ENCODE results near the gene MROH7. TPM values are rescaled to one million over a fixed set of nuclear protein-coding genes. Genes with fewer than 3 reads are reported as not detected.

Gene MROH7
- total RNA-seq, 1 experiment from 2014 or later, result not detected

DNA sequence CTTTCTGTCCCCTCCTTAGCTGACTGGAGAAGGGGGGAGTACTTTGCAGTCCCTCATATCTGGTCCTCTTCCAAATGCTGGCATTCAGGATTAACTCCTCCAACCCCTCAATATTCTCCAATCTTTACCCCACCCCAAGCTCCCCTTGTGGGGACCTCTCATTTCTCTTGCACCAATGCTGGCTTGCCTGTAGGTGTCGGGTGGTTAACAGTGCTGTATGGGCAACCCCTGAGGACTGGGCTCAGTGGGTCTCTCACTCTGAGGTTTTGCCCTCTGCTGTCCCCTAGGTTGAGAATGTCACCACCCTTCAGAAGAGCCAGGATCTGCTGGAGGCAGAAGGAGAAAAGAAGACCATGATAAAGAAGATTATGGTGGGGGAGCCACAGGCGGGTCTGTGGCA lies 27.0 kb downstream of the MROH7 start:
- H3K36me3 ChIP-seq, result no peaks in the 10 kb centered on the region
- no peaks in the 10 kb centered on the region for H3K9me3 ChIP-seq
- no peaks in the 10 kb centered on the region for H3K27me3 ChIP-seq
- no peak overlapping the region for H3K4me3 ChIP-seq
- DNase-seq, result no peak

DNA sequence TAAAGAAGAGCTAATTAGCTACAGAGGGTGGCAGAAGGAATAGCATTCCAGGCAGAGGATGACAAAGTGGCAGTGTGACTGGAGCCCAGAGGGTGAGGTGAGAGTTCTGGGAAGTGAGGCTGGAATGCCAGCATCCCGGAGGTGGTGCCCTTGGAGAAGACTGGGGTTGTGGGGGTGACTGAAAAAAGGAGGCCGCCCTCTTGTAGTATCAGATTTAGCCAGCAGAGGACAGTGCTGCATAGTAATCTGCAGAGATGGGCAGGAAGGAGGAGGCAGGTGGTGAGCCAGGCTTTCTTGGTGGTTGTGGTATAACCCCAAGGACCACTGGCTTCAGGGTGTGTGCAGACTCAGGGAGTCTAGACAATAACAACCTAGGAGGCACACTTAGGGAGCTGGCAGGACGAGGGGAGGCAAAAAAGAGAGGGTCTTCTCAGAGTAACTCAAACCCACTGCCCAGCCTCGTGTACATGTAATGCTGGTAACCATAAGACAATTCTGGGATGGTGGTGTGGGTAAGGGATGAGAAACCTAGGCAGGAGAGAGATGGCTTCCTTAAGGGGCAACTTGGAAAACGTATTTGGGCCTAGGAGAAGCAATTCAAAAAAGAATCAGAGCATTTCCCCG lies 30.5 kb downstream of the MROH7 start:
- peak; percentile 35 for DNase-seq
- Histone ChIP-seq H3K36me3 (no peaks in the 10 kb centered on the region), H3K27me3 (no peaks in the 10 kb centered on the region)

DNA sequence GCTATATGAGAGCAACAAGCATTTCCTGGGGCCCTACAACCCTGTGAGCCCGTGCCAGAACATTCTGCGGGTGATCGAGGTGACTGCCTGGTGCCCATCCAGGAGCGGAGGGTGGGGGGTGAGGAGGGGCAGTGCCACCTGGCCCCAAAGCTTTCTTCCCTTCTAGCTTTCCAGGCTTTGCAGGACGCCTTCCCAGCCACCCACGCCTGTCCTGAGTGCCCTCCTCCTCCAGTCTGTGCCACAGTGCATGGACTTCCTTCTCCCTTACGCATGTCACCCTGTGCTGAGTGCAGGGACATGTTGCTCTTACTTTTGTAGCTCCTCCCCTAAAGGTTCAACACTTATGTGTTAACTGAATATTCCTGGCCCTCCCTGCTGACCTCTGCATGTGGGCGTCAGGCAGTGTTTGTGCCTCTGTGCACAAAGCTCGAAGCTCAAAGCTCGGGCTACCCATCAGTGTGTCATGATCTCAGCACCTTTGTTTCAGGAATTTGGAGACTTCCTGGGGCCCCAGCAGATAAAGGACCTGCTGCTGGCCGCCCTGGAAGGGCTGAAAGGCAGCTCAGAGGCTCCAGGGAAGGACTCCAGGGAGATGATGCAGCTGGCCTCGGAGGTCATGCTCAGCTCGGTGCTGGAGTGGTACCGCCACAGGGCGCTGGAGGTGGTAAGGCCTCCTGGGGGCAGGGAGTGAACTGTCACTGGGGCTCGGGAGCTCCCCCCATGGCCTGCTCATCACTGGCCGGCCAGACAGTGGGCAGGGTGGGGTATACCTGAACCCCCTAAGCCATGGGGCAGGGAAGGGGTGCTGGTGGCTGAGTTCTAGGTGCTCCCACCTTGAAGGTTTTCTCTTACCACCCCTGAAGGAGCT lies 37.4 kb downstream of the MROH7 start:
- no peak overlapping the region for H3K4me3 ChIP-seq
- no peaks in the 10 kb centered on the region for H3K36me3 ChIP-seq
- H3K27me3 ChIP-seq, result no peaks in the 10 kb centered on the region
- no peaks in the 10 kb centered on the region for H3K9me3 ChIP-seq
- no peak for DNase-seq

More for the DNA sequence above, 30.5 kb downstream of the MROH7 start:
- Histone ChIP-seq H3K9me3 (no peaks in the 10 kb centered on the region), H3K4me3 (no peak overlapping the region)

DNA sequence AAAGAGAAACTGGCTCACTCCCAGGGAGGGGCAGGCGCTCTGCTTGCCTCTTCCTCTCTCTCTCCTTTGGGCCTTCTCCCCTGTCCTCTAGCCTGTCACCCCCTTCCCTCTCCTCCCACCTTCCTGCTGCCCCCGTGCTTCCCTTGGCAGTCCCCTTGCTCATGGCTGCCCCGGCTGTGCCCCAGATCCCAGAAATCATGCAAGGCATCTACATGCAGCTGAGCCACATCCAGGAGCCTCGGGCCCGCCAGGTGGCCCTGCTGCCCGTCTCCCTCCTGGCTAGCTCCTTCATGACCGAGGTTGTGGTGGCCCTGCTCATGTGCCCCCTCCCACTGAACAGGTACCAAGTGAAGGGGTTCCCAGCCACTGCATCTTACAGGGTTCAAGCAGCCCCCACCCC lies 38.1 kb downstream of the MROH7 start:
- Histone ChIP-seq H3K4me3 (no peak overlapping the region), H3K27me3 (no peaks in the 10 kb centered on the region), H3K9me3 (no peaks in the 10 kb centered on the region), H3K36me3 (no peaks in the 10 kb centered on the region)
- no peak for DNase-seq

DNA sequence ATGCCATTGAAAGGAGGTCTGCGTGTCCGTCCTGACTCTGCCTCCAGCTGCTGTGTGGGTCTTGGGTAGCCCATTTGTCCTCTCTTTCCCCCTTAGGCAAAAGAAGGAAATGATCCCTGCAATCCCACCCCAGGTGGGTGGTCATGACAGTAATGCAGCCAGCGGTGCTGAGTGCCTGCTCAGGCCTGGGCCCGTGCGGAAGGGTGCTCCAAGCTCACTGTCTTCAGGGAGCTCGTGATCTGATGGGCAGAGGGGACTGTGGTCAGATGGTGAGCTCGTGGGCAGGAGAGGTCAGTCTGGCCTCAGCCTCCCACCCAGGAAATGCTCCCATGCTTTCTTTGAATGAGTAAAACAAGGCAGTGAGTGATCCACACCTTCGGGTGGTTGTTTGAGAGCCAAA lies 38.8 kb downstream of the MROH7 start:
- H3K9me3 ChIP-seq, result no peaks in the 10 kb centered on the region
- H3K27me3 ChIP-seq, result no peaks in the 10 kb centered on the region
- no peaks in the 10 kb centered on the region for H3K36me3 ChIP-seq
- H3K4me3 ChIP-seq, result no peak overlapping the region
- no peak for DNase-seq

DNA sequence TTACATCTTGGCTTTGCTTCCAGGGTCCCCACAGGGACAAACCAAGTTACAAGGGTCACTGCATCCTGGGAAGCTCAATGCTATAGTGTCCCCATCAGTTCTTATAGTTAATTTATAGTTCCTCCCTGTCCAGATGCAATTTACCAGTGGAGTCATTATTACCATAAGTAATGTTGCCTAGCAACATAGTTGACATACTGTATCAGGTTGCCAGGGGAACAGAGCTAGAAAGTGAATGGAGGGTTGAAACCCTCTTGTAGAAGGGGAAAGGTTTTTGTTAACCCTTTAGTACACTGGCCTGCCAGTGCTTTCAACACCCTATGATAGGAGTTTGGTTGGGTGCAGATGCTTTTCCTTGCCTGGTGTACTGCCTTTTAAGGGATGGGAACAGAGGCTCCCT lies 39.8 kb downstream of the MROH7 start:
- DNase-seq, result no peak
- Histone ChIP-seq H3K4me3 (no peak overlapping the region), H3K36me3 (no peaks in the 10 kb centered on the region), H3K27me3 (no peaks in the 10 kb centered on the region), H3K9me3 (no peaks in the 10 kb centered on the region)

DNA sequence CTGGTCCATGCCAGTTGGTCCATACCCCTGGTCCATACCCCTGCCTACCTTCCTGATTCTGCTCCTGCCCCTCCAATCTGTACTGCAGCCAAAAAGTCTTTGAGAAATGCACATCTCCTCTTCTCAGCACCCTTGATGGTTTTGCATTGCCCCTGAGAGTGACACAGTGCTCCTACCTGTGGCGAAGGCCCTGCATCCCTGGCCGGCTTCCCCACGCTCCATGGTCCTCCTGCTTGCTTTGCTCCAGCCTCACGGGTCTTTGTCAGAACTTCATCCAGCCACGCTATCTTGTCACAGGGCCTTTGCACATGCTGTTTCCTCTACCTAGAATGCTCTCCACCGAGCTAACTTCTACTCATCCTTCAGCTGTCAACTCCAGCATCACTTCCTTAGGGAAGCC lies 41.9 kb downstream of the MROH7 start:
- Histone ChIP-seq H3K27me3 (no peaks in the 10 kb centered on the region), H3K9me3 (no peaks in the 10 kb centered on the region), H3K4me3 (no peak overlapping the region), H3K36me3 (no peaks in the 10 kb centered on the region)
- DNase-seq, result no peak

DNA sequence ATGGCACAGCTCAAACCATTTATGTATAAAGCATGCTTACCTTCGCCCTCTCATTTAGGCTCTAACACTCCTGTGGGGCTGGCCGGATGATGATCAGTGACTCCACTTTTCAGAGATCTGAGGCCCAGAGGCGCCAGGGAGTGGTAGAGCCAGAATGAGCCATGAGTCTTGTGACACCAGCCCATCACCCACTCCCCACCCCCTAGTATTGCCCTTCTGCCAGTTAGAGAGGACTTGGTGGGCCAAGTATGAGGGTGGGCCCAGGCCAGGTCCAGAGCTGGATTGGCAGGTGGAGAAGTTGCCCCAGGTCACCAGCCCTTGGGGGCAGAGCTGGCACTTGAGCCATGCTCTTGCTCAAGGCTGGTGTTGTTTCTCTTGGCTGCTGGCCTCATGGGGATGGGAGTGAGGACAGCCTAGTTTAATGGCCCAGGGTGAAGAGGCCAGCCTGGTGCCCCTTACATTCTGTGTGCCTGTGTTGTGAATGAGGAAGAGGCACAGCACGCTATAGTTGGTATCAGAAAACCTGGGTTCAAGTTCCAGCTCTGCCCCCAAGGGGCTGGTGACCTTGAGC lies 43.8 kb downstream of the MROH7 start:
- DNase-seq, result no peak
- H3K4me3 ChIP-seq, result no peak overlapping the region
- H3K9me3 ChIP-seq, result no peaks in the 10 kb centered on the region
- no peaks in the 10 kb centered on the region for H3K27me3 ChIP-seq
- no peaks in the 10 kb centered on the region for H3K36me3 ChIP-seq

DNA sequence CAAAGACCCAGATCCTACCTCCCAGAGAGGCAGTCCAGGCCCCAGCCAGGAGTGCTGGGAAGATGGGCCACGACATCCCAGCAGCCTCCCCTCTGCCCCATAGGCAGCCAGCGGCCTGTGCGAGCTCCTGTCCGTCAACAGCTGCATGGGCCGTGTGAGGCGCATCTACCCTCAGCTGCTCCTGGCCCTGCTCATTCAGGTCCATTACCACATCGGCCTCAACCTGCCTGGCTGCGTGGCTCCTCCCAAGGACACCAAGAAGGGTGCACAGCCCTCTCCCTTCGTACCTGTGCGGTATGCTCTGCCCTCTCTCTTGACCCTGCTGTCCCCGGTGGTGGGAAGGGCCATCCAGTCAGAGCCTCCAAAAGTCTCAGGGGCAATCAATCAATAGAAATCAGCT lies 44.6 kb downstream of the MROH7 start:
- no peaks in the 10 kb centered on the region for H3K36me3 ChIP-seq
- no peak overlapping the region for H3K4me3 ChIP-seq
- no peaks in the 10 kb centered on the region for H3K27me3 ChIP-seq
- DNase-seq, result no peak
- H3K9me3 ChIP-seq, result no peaks in the 10 kb centered on the region

DNA sequence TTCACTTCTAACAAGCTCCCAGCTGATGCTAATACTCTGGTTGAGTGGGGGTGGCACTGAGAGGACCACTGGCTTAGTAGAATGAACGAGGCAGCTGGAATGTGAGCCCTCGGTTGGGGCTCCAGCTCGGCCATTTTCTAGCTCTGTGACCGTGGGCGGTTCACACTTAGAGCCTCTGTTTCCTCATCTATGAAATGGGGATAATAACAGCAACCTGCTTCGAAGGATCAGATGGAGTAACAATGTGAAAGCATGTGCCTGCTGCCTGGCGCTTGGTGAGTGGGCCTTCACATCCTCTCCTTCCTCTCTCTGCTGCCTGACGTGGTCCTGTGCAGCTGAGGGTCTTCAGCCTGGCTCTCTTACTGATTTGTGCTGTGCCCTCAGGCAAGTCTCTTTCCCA lies 53.2 kb downstream of the MROH7 start:
- Histone ChIP-seq H3K9me3 (no peaks in the 10 kb centered on the region), H3K36me3 (no peaks in the 10 kb centered on the region), H3K27me3 (no peaks in the 10 kb centered on the region), H3K4me3 (no peak overlapping the region)
- no peak for DNase-seq

DNA sequence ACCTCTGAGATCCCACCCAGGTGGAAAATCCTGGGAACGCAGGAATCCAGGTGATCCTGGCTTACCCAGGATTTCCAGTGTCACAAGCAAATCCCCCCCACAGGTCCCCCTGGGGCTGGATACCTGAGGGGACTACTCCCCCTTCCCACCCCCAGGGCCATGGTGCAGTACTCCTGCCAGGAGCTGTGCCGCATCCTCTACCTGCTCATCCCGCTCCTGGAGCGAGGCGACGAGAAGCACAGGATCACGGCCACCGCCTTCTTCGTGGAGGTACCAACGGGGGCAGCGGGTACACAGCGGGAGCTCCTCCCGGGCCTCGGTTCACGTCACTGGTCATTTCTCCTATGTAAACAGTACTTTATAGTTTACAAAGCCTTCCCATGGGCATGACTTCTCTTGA lies 53.6 kb downstream of the MROH7 start:
- no peaks in the 10 kb centered on the region for H3K36me3 ChIP-seq
- H3K9me3 ChIP-seq, result no peaks in the 10 kb centered on the region
- H3K4me3 ChIP-seq, result no peak overlapping the region
- DNase-seq, result no peak
- no peaks in the 10 kb centered on the region for H3K27me3 ChIP-seq

DNA sequence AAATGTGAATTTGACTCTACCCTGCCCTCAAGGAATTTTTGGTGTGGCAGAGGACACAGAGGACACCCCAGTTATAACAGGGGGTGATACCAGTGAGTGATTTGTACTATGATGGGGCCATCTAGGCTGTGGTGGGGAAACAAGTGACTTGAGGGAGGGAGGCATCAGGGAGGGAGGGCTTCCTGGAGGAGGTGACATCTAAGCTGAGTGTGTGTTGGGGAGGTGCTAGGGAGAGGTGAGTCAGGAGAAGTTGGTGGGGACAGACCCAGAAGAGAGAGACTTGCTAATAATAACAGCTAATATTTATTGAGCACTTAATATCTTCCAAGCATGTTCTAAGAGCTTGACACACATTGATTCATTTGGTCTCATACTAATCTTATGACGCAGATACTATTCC lies 54.2 kb downstream of the MROH7 start:
- Histone ChIP-seq H3K27me3 (no peaks in the 10 kb centered on the region), H3K4me3 (no peak overlapping the region), H3K9me3 (no peaks in the 10 kb centered on the region), H3K36me3 (no peaks in the 10 kb centered on the region)
- DNase-seq, result no peak

DNA sequence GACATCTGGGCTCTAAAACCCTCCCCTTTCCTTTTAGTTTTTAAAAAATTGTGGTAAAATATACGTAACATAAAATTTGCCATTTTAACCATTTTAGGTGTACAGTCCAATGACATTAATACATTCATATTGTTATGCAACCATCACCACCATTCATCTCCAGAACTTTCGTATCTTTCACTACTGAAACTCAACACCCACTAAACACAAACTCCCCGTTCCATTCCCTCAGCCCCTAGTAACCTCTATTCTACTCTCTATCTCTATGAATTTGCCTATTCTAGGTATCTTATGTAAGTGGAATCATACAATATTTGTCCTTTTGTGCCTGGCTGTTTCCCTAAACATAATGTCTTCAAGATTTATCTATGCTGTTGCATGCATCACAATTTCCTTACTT lies 54.7 kb downstream of the MROH7 start:
- H3K36me3 ChIP-seq, result no peaks in the 10 kb centered on the region
- no peaks in the 10 kb centered on the region for H3K9me3 ChIP-seq
- no peaks in the 10 kb centered on the region for H3K27me3 ChIP-seq
- DNase-seq, result no peak
- H3K4me3 ChIP-seq, result no peak overlapping the region

DNA sequence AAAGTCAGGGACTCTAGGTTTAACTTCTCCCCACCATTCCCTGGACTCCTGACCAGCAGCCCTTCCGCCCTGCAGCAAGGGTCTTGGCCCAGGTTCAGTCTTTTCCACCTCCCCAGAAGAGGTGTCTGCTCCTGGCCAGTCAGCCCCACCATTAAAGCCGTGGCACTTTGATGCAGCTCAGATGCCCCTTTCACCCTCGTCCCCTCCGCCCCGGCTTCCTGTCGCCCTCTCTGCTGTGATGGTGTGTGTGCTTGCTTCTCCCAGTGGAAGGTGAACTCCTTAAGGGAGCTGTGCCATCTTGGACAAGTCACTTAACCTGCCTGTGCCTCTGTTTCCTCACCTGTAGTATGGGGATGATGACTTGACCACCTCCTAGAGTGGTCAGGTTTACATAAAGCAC lies 56.3 kb downstream of the MROH7 start:
- Histone ChIP-seq H3K4me3 (no peak overlapping the region), H3K27me3 (no peaks in the 10 kb centered on the region)
- no peak for DNase-seq

DNA sequence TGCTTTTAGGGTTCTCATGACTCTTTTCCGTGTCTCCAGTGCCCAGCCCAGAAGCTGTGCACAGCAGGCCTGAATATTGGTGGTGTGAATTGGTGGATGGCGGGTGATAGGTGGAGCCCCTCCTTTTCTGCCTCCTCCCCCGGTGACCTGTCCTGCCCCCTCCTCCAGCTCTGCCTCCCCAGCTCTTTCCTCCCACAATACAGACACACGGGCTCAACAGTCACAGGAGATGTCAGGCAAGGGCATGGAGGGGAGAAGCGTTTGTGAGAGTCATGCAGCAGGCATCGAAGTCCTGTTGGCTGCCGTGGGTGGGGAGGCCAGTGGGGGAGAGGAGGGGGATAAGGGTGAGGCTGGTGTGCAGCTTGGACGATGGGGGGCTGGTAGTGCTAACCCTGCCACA lies 56.8 kb downstream of the MROH7 start:
- Histone ChIP-seq H3K27me3 (no peaks in the 10 kb centered on the region), H3K4me3 (no peak overlapping the region), H3K36me3 (no peaks in the 10 kb centered on the region), H3K9me3 (no peaks in the 10 kb centered on the region)
- no peak for DNase-seq

More for the DNA sequence above, 56.3 kb downstream of the MROH7 start:
- no peaks in the 10 kb centered on the region for H3K36me3 ChIP-seq
- H3K9me3 ChIP-seq, result no peaks in the 10 kb centered on the region

DNA sequence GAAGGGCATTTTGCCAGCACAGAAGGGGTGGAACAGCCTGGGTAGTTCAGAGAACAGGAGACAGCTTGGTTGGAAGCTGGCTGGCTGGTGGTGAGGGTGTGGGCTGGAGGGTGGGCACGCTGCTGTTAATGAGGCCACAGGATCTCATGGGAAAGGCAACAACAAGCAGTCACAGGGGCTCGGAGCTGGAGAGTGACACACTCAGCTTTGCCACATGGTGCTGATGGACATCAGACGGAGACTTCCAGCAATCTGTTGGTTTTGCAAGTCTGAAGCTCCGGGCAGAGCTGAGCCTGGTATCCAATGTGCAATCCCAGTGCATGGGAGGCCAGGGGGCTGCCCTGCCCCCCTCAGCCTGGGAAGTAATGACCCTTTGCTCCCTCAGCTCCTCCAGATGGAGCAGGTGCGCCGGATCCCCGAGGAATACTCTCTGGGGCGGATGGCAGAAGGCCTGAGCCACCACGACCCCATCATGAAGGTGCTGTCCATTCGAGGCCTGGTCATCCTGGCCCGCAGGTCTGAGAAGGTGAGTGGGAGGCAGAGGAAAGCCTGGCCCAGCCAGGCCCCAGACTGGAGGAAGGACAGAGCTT lies 58.4 kb downstream of the MROH7 start:
- no peak overlapping the region for H3K4me3 ChIP-seq
- H3K27me3 ChIP-seq, result no peaks in the 10 kb centered on the region
- no peaks in the 10 kb centered on the region for H3K9me3 ChIP-seq
- H3K36me3 ChIP-seq, result no peaks in the 10 kb centered on the region
- no peak for DNase-seq

DNA sequence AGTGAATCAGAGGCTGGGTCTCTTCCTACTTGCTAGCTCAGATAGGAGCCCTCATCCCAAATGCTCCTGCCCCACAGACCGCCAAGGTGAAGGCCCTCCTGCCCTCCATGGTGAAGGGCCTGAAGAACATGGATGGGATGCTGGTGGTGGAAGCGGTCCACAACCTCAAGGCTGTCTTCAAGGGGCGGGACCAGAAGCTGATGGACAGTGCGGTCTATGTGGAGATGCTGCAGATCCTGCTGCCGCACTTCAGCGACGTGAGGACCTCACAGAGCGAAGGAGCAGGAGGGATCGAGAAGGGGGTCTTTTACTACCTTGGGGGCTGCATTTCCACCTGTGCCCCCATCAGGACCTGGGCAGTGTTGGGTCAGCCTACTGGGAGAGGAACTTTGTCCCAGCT lies 59.5 kb downstream of the MROH7 start:
- no peak for DNase-seq
- Histone ChIP-seq H3K4me3 (no peak overlapping the region), H3K36me3 (no peaks in the 10 kb centered on the region), H3K9me3 (no peaks in the 10 kb centered on the region), H3K27me3 (no peaks in the 10 kb centered on the region)
